HepG2 (cell line): ENCODE measurements around the gene HSDL2. TPM values are rescaled to one million over a fixed set of nuclear protein-coding genes. Genes with fewer than 3 reads are reported as not detected.

Source experiments
- ARNT2 ChIP-seq: sonication (generic); formaldehyde crosslinking; IDR thresholded peaks from 2 replicates; pipeline ENCODE4 v1.8.0; 2022; ENCODE audit warnings: mild to moderate bottlenecking, low read depth, missing genetic modification reagents, moderate library complexity
- ETV5 ChIP-seq: IDR thresholded peaks from 2 replicates; pipeline ENCODE4 v1.6.1; 2018; ENCODE audit warnings: missing biosample characterization, missing genetic modification reagents, inconsistent platforms, borderline replicate concordance
- GABPA ChIP-seq, 2 experiments: IDR thresholded peaks; 2 replicates each; pipeline ENCODE4 v1.6.1; 2011 to 2016; ENCODE audit warnings: low read depth in 2 of 2, low read length in 1 of 2, missing biosample characterization in 1 of 2, missing genetic modification characterization in 1 of 2
- IKZF1 ChIP-seq: fragments of 450-650 bp; IDR thresholded peaks from 2 replicates; pipeline ENCODE4 v1.7.1; 2016
- KDM2A ChIP-seq: sonication (generic); formaldehyde crosslinking; IDR thresholded peaks from 2 replicates; pipeline ENCODE4 v1.4.0; 2020; ENCODE audit warnings: low read depth, missing genetic modification reagents, borderline replicate concordance
- NR2F2 ChIP-seq: IDR thresholded peaks from 2 replicates; pipeline ENCODE4 v1.6.1; 2012; ENCODE audit warnings: low read depth, inconsistent platforms, borderline replicate concordance
- PAWR ChIP-seq: sonication (generic); formaldehyde crosslinking; IDR thresholded peaks from 2 replicates; pipeline ENCODE4 v1.4.0; 2020; ENCODE audit warnings: missing genetic modification reagents, mild to moderate bottlenecking, borderline replicate concordance
- POLR2AphosphoS2 ChIP-seq: IDR thresholded peaks from 2 replicates; pipeline ENCODE4 v1.6.1; 2011; ENCODE audit warnings: low read depth, low read length, improper control_type of control experiment
- ZBTB40 ChIP-seq, 2 experiments: fragments of 450-650 bp in 1 of 2; sonication (generic) in 1 of 2; formaldehyde crosslinking in 1 of 2; IDR thresholded peaks; 2 replicates each; pipeline versions ENCODE4 v1.6.1 to v1.8.0; 2016 to 2022; ENCODE audit warnings: antibody characterized with exemption in 1 of 2, mild to moderate bottlenecking in 1 of 2, missing genetic modification reagents in 1 of 2
- ZGPAT ChIP-seq: IDR thresholded peaks from 2 replicates; pipeline ENCODE4 v1.6.1; 2016; ENCODE audit warnings: mild to moderate bottlenecking
- ZNF598 ChIP-seq: sonication (generic); formaldehyde crosslinking; IDR thresholded peaks from 2 replicates; pipeline ENCODE4 v1.5.1; 2020; ENCODE audit warnings: mild to moderate bottlenecking, missing genetic modification reagents, borderline replicate concordance
- ZNF850 ChIP-seq: sonication (generic); formaldehyde crosslinking; conservative IDR thresholded peaks from 2 replicates; pipeline ENCODE4 v1.9.0; 2021; ENCODE audit warnings: mild to moderate bottlenecking, missing genetic modification reagents
- polyA plus RNA-seq, 8 experiments: library from polyadenylated mRNA; depleted of rRNA in 3 of 8; stranded (reverse) in 7 of 8; unstranded in 1 of 8; fragments of >200 nt; fragmentation: Illumina TruSeq in 4 of 8; extraction: Trizol in 4 of 8; gene quantifications; 2 replicates each; pipeline versions ENCODE4 v1.2.1 to v1.2.3, GENCODE V29; 2011 to 2016; ENCODE audit warnings: low read depth in 4 of 8, missing spikeins in 1 of 8, mixed read lengths in 1 of 8; ENCODE audit not compliant: insufficient read depth in 1 of 8
- total RNA-seq, 5 experiments: library from RNA; depleted of rRNA; stranded (reverse); fragments of >200 nt; fragmentation: Illumina TruSeq; extraction: Trizol; gene quantifications; 2 replicates each; pipeline ENCODE4 v1.2.3, GENCODE V29; 2016; ENCODE audit warnings: low read depth in 1 of 5
- TF ChIP-seq, protein P1 (sequence below): sonication (generic); formaldehyde crosslinking; IDR thresholded peaks from 2 replicates; pipeline ENCODE4 v1.4.0; 2020; ENCODE audit warnings: missing genetic modification reagents, borderline replicate concordance

HSDL2 gene
- total and polyA plus RNA-seq, 2 of the 13 experiments (the other 11 are each of a cell fraction or from before 2014, with no cell fraction given), result 55.3 to 80.2 TPM

DNA sequence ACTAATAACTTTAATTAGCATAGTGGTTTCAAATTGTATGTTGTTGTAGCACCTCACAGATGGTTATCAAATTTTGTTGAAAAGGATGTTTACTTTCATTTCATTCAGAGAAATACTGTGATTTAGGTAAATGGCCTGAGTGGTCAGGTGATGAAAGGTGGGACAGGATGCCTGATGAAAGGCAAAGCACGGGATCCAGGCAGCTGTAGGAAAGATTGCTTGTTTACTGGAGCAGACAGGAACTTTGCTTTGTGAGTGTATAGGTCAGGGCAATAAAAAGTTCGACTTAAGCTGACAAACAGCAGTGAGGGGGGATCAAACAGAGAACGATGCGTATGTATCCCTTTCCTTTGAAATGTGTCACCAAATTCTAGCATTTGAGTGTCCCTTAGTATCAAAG, 125.7 kb downstream of the HSDL2 start (continued):
- TF ChIP-seq ZBTB40 (IDR thresholded peaks at IDR 0.05) (no peak), ZBTB40 (CRISPR knock-in tag; IDR thresholded peaks at IDR 0.05) (no peak), PAWR (CRISPR knock-in tag) (no peak), POLR2AphosphoS2 (no peak), ARNT2 (CRISPR knock-in tag) (no peak), ETV5 (CRISPR knock-in tag) (peak; percentile 56; the same call in 1 of the 2 replicates), GABPA (IDR thresholded peaks at IDR 0.05; ENCODE audit: low read depth, low read length) (no peak), GABPA (CRISPR knock-in tag; IDR thresholded peaks at IDR 0.05; ENCODE audit: low read depth) (no peak), NR2F2 (peak; percentile 61; the same call in 1 of the 2 replicates), IKZF1 (no peak), ZNF598 (no peak), KDM2A (CRISPR knock-in tag) (no peak), ZGPAT (CRISPR knock-in tag) (peak; percentile 35; the same call in 1 of the 2 replicates), ZNF850 (CRISPR knock-in tag) (no peak)
- TF ChIP-seq, protein P1, sequence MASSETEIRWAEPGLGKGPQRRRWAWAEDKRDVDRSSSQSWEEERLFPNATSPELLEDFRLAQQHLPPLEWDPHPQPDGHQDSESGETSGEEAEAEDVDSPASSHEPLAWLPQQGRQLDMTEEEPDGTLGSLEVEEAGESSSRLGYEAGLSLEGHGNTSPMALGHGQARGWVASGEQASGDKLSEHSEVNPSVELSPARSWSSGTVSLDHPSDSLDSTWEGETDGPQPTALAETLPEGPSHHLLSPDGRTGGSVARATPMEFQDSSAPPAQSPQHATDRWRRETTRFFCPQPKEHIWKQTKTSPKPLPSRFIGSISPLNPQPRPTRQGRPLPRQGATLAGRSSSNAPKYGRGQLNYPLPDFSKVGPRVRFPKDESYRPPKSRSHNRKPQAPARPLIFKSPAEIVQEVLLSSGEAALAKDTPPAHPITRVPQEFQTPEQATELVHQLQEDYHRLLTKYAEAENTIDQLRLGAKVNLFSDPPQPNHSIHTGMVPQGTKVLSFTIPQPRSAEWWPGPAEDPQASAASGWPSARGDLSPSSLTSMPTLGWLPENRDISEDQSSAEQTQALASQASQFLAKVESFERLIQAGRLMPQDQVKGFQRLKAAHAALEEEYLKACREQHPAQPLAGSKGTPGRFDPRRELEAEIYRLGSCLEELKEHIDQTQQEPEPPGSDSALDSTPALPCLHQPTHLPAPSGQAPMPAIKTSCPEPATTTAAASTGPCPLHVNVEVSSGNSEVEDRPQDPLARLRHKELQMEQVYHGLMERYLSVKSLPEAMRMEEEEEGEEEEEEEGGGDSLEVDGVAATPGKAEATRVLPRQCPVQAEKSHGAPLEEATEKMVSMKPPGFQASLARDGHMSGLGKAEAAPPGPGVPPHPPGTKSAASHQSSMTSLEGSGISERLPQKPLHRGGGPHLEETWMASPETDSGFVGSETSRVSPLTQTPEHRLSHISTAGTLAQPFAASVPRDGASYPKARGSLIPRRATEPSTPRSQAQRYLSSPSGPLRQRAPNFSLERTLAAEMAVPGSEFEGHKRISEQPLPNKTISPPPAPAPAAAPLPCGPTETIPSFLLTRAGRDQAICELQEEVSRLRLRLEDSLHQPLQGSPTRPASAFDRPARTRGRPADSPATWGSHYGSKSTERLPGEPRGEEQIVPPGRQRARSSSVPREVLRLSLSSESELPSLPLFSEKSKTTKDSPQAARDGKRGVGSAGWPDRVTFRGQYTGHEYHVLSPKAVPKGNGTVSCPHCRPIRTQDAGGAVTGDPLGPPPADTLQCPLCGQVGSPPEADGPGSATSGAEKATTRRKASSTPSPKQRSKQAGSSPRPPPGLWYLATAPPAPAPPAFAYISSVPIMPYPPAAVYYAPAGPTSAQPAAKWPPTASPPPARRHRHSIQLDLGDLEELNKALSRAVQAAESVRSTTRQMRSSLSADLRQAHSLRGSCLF, result no peak
